ENCODE measurements around the gene DHDDS.

Gene DHDDS

GRCh38 chr1:26417111-26417759, 14.9 kb upstream of the DHDDS start:
- peak; percentile 72 for DNase-seq (ENCODE audit: low spot score)

GRCh38 chr1:26418865-26419349, 13.2 kb upstream of the DHDDS start:
- no peak for DNase-seq (ENCODE audit: low spot score)

- DNase-seq (ENCODE audit: low spot score) = no peak
Measured at GRCh38 chr1:26419494-26419893, 12.6 kb upstream of the DHDDS start.

GRCh38 chr1:26429721-26430120, 2.4 kb upstream of the DHDDS start:
- DNase-seq (ENCODE audit: low spot score) = no peak

GRCh38 chr1:26432793-26433192, 672 bp downstream of the DHDDS start:
- DNase-seq (ENCODE audit: low spot score) = no peak

- DNase-seq (ENCODE audit: low spot score) = no peak
Measured at GRCh38 chr1:26434161-26434752, 2.1 kb downstream of the DHDDS start.

GRCh38 chr1:26438041-26438440, 5.9 kb downstream of the DHDDS start:
- DNase-seq (ENCODE audit: low spot score) = no peak

- DNase-seq (ENCODE audit: low spot score) = no peak
Measured at GRCh38 chr1:26440259-26440658, 8.1 kb downstream of the DHDDS start.

- no peak for DNase-seq (ENCODE audit: low spot score)
Measured at GRCh38 chr1:26449868-26450267, 17.7 kb downstream of the DHDDS start.

- DNase-seq (ENCODE audit: low spot score) = no peak
Measured at GRCh38 chr1:26450908-26451307, 18.8 kb downstream of the DHDDS start.

GRCh38 chr1:26452459-26453183, 20.5 kb downstream of the DHDDS start:
- no peak for DNase-seq (ENCODE audit: low spot score)

GRCh38 chr1:26459148-26459547, 27.0 kb downstream of the DHDDS start:
- no peak for DNase-seq (ENCODE audit: low spot score)

GRCh38 chr1:26459573-26460031, 27.5 kb downstream of the DHDDS start:
- DNase-seq (ENCODE audit: low spot score) = no peak

GRCh38 chr1:26468911-26469310, 36.8 kb downstream of the DHDDS start:
- no peak for DNase-seq (ENCODE audit: low spot score)

- DNase-seq (ENCODE audit: low spot score) = no peak
Measured at GRCh38 chr1:26469558-26469957, 37.4 kb downstream of the DHDDS start.

- peak; percentile 20 for DNase-seq (ENCODE audit: low spot score)
Measured at GRCh38 chr1:26470878-26471497, 38.9 kb downstream of the DHDDS start.

- DNase-seq (ENCODE audit: low spot score) = peak; percentile 79
Measured at GRCh38 chr1:26471498-26472319, 39.6 kb downstream of the DHDDS start.

GRCh38 chr1:26472320-26472900, 40.3 kb downstream of the DHDDS start, which contains the start of gene HMGN2:
HMGN2 (plus strand) TSS chr1:26472440; CDS start chr1:26472613, 173 bp downstream.
- peak; percentile 85 for DNase-seq (ENCODE audit: low spot score)

- DNase-seq (ENCODE audit: low spot score) = peak; percentile 82
Measured at GRCh38 chr1:26472901-26473845, 41.1 kb downstream of the DHDDS start.

- no peak for DNase-seq (ENCODE audit: low spot score)
Measured at GRCh38 chr1:26474818-26475217, 42.7 kb downstream of the DHDDS start.
